H1 (cell line): ENCODE results near the gene HS6ST2. TPM values are rescaled to one million over a fixed set of nuclear protein-coding genes. Genes with fewer than 3 reads are reported as not detected.

ENCODE experiments used
- CTCF ChIA-PET: fragments of 300-600 bp; sonication (Branson Sonifier 250); formaldehyde crosslinking; loops from one replicate; lab custom pipeline; 2021; ENCODE audit not compliant: partially characterized antibody; lab: Charles Lee
- POLR2A ChIA-PET: fragments of 300-600 bp; sonication (Branson Sonifier 250); formaldehyde crosslinking; loops from one replicate; lab custom pipeline; 2021; ENCODE audit warnings: inconsistent platforms; ENCODE audit not compliant: partially characterized antibody; lab: Charles Lee
- DNase-seq, 2 experiments: peaks; one replicate each; pipeline versions ENCODE4 v3.0.0 to v3.0.0-alpha.2; 2010 to 2022; ENCODE audit warnings: low spot score in 2 of 2, low read depth in 1 of 2, mixed read lengths in 1 of 2
- FAIRE-seq: peaks from 2 replicates; lab custom pipeline; 2011; peaks lifted over from hg19 to GRCh38; lab: Jason Lieb, UNC
- H2AFZ ChIP-seq: 2 replicates; pipeline ENCODE4 v1.8.1; 2012; ENCODE audit warnings: low read length, inconsistent platforms
- H2AK5ac ChIP-seq: 2 replicates; pipeline ENCODE4 v1.6.1; 2013; ENCODE audit warnings: low read depth, low read length
- H2BK120ac ChIP-seq: replicated peaks from 2 replicates; pipeline ENCODE3; 2013; ENCODE audit warnings: low read depth, low read length, inconsistent platforms
- H2BK12ac ChIP-seq: 2 replicates; pipeline ENCODE4 v1.6.1; 2013; ENCODE audit warnings: low read depth, low read length
- H2BK15ac ChIP-seq: 2 replicates; pipeline ENCODE4 v1.6.1; 2013; ENCODE audit warnings: low read length
- H2BK20ac ChIP-seq: 2 replicates; pipeline ENCODE4 v1.6.1; 2013; ENCODE audit warnings: low read length
- H2BK5ac ChIP-seq: 2 replicates; pipeline ENCODE4 v1.6.1; 2013; ENCODE audit warnings: low read depth, low read length
- H3K14ac ChIP-seq: 2 replicates; pipeline ENCODE4 v1.6.1; 2013; ENCODE audit warnings: inconsistent platforms; ENCODE audit not compliant: insufficient read length
- H3K18ac ChIP-seq: 2 replicates; pipeline ENCODE4 v1.6.1; 2013; ENCODE audit warnings: low read length; ENCODE audit errors: extremely low read depth
- H3K23ac ChIP-seq: 2 replicates; pipeline ENCODE4 v1.6.1; 2013; ENCODE audit warnings: inconsistent platforms; ENCODE audit not compliant: insufficient read length
- H3K23me2 ChIP-seq: 2 replicates; pipeline ENCODE4 v1.6.1; 2013; ENCODE audit warnings: low read depth, low read length
- H3K27ac ChIP-seq: 2 replicates; pipeline ENCODE4 v1.6.1; 2011; ENCODE audit warnings: low read depth, low read length, inconsistent platforms
- H3K27me3 ChIP-seq, 4 experiments: replicated peaks in 1 of 4; 1 replicate in 1 of 4; 2 replicates in 3 of 4; pipeline versions ENCODE4 v1.6.1 to v1.8.1; 2011 to 2013; ENCODE audit warnings: low read length in 3 of 4, mild to moderate bottlenecking in 3 of 4, inconsistent platforms in 2 of 4, mixed read lengths in 2 of 4, moderate library complexity in 1 of 4; ENCODE audit not compliant: control insufficient read depth in 3 of 4, insufficient read depth in 3 of 4; ENCODE audit errors: extremely low read depth in 1 of 4
- H3K36me3 ChIP-seq, 4 experiments: 2 replicates each; pipeline versions ENCODE4 v1.6.1 to v1.8.1; 2011 to 2013; ENCODE audit warnings: mild to moderate bottlenecking in 4 of 4, low read length in 3 of 4, moderate library complexity in 2 of 4, control low read depth in 1 of 4, inconsistent platforms in 1 of 4; ENCODE audit not compliant: insufficient read depth in 4 of 4, control insufficient read depth in 2 of 4
- H3K4ac ChIP-seq: replicated peaks from 2 replicates; pipeline ENCODE3; 2013; ENCODE audit warnings: low read length, low read depth, mixed read lengths, inconsistent platforms; ENCODE audit not compliant: insufficient read length
- H3K4me1 ChIP-seq, 4 experiments: replicated peaks in 1 of 4; 1 replicate in 1 of 4; 2 replicates in 3 of 4; pipeline versions ENCODE4 v1.6.1 to v1.8.1; 2011 to 2013; ENCODE audit warnings: low read length in 3 of 4, inconsistent platforms in 2 of 4, mixed read lengths in 1 of 4; ENCODE audit not compliant: insufficient read depth in 4 of 4, control insufficient read depth in 3 of 4
- H3K4me2 ChIP-seq, 2 experiments: 2 replicates each; pipeline versions ENCODE4 v1.6.1 to v1.8.1; 2011 to 2013; ENCODE audit warnings: low read depth in 2 of 2, low read length in 2 of 2, control low read depth in 1 of 2, inconsistent platforms in 1 of 2, mild to moderate bottlenecking in 1 of 2; ENCODE audit not compliant: insufficient read depth in 1 of 2
- H3K4me3 ChIP-seq, 4 experiments: fragments of 200-600, 300-600 bp in 1 of 4; sonication (generic), shearing (Covaris generic), sonication (Bioruptor Twin) in 1 of 4; 2 replicates each; pipeline versions ENCODE4 v1.5.1 to v1.8.1; 2011 to 2016; ENCODE audit warnings: low read length in 4 of 4, low read depth in 3 of 4, control low read depth in 2 of 4, inconsistent platforms in 2 of 4, mild to moderate bottlenecking in 2 of 4, mixed read lengths in 1 of 4, moderate library complexity in 1 of 4; ENCODE audit not compliant: insufficient read depth in 2 of 4; ENCODE audit errors: extremely low read depth in 1 of 4
- H3K56ac ChIP-seq: replicated peaks from 2 replicates; pipeline ENCODE3; 2013; ENCODE audit warnings: low read depth, mild to moderate bottlenecking, mixed read lengths, low read length, inconsistent platforms; ENCODE audit not compliant: insufficient read length
- H3K79me1 ChIP-seq: 2 replicates; pipeline ENCODE4 v1.6.1; 2013; ENCODE audit warnings: low read depth, low read length, control low read depth
- H3K79me2 ChIP-seq, 2 experiments: 2 replicates each; pipeline versions ENCODE4 v1.6.1 to v1.8.1; 2012 to 2013; ENCODE audit warnings: low read length in 2 of 2, mild to moderate bottlenecking in 2 of 2, inconsistent platforms in 1 of 2; ENCODE audit not compliant: insufficient read depth in 2 of 2, control insufficient read depth in 1 of 2
- H3K9ac ChIP-seq, 4 experiments: replicated peaks in 1 of 4; 1 replicate in 1 of 4; 2 replicates in 3 of 4; pipeline versions ENCODE4 v1.6.1 to v1.8.1; 2011 to 2013; ENCODE audit warnings: low read depth in 3 of 4, low read length in 3 of 4, control low read depth in 2 of 4, mild to moderate bottlenecking in 2 of 4, moderate library complexity in 2 of 4, inconsistent platforms in 1 of 4; ENCODE audit errors: extremely low read depth in 1 of 4
- H3K9me3 ChIP-seq, 2 experiments: 2 replicates each; pipeline versions ENCODE4 v1.6.1 to v1.8.1; 2012 to 2013; ENCODE audit warnings: mild to moderate bottlenecking in 2 of 2, moderate library complexity in 2 of 2, control low read depth in 1 of 2, inconsistent platforms in 1 of 2, low read depth in 1 of 2, low read length in 1 of 2, mixed read lengths in 1 of 2; ENCODE audit not compliant: insufficient read depth in 2 of 2
- H4K20me1 ChIP-seq, 2 experiments: replicated peaks in 1 of 2; 2 replicates each; pipeline versions ENCODE3 to v1.8.1; 2011 to 2013; ENCODE audit warnings: inconsistent platforms in 2 of 2, low read length in 2 of 2, mild to moderate bottlenecking in 1 of 2; ENCODE audit not compliant: insufficient read depth in 2 of 2, control insufficient read depth in 1 of 2
- H4K5ac ChIP-seq: 2 replicates; pipeline ENCODE4 v1.6.1; 2013; ENCODE audit warnings: low read length, low read depth, mixed read lengths, inconsistent platforms; ENCODE audit not compliant: insufficient read length
- H4K8ac ChIP-seq: 2 replicates; pipeline ENCODE4 v1.8.0; 2013; ENCODE audit warnings: mild to moderate bottlenecking, moderate library complexity, low read length, inconsistent platforms; ENCODE audit not compliant: insufficient read depth; ENCODE audit errors: extremely low read depth
- H4K91ac ChIP-seq: replicated peaks from 2 replicates; pipeline ENCODE3; 2013; ENCODE audit warnings: low read length, mixed read lengths, inconsistent platforms; ENCODE audit not compliant: insufficient read length
- CBX8 ChIP-seq: fragments of 300-800, 300-1000 bp; sonication (generic); IDR thresholded peaks from 2 replicates; pipeline ENCODE4 v1.7.1; 2016; ENCODE audit warnings: low read depth, low read length, borderline replicate concordance
- WGBS, 2 experiments: shearing (Covaris generic) in 1 of 2; methylation state at CpG; one replicate each; pipeline versions ENCODE4 v1.1.6 to v1.1.7; 2013 to 2015; ENCODE audit warnings: low lambda C conversion rate in 2 of 2, mixed read lengths in 2 of 2, inconsistent platforms in 1 of 2, low coverage in 1 of 2, missing lambda C conversion rate in 1 of 2; ENCODE audit not compliant: insufficient replicate concordance in 2 of 2, insufficient coverage in 1 of 2, insufficient read length in 1 of 2; ENCODE audit errors: extremely low coverage in 1 of 2, missing lambda C conversion rate in 1 of 2; 5-methylcytosine and 5-hydroxymethylcytosine counted together
- polyA plus RNA-seq, 7 experiments: library from polyadenylated mRNA; depleted of rRNA in 3 of 7; stranded (reverse) in 5 of 7; unstranded in 2 of 7; fragments of >200 nt in 5 of 7; fragments of 200-250 nt in 2 of 7; gene quantifications; 1 replicate in 5 of 7; 2 replicates in 1 of 7; 4 replicates in 1 of 7; pipeline versions ENCODE4 v1.2.1 to v1.2.3, GENCODE V29; 2011 to 2013; ENCODE audit warnings: missing spikeins in 2 of 7, mixed read lengths in 2 of 7
- total RNA-seq: library from RNA; stranded (reverse); fragmentation: NEBNext Ultra II Directional; extraction: Animal tissue kit (Norgen Biotek cat#: 25700); gene quantifications from 2 replicates; pipeline ENCODE4 v1.2.1, GENCODE V29; 2021

The HS6ST2 gene
- total and polyA plus RNA-seq, 2 of the 8 experiments (the other 6 are each of a cell fraction or from before 2014, with no cell fraction given), result 3.9 TPM

DNA sequence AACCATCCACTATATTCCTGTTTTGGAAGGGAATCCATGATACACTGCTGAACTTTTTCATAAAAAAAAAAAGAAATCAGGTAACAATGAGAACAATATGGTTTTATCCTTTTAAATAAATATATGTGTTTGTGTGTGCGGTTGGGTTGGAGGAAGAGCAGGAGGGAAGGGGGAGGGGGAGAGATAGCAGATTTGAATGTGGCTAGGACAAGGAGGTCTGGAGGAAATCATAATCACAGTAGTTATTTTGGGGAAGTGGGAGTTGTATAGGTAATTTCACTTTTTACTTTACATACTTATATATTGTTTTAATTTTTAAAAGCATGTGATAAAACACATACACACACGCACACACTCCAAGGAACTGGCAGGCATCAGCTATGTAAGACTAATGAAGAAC is 335.1 kb downstream of the HS6ST2 start:
- Histone ChIP-seq H2AFZ (no peak overlapping the region), H4K20me1 (no peaks in the 10 kb centered on the region), H3K27ac (no peak overlapping the region), H3K27me3 (no peaks in the 10 kb centered on the region), H2AK5ac (no peak overlapping the region), H2BK5ac (no peak overlapping the region), H3K23ac (no peak overlapping the region), H4K5ac (no peak overlapping the region), H3K56ac (no peak overlapping the region), H4K8ac (no peak overlapping the region), H4K91ac (no peak overlapping the region), H3K14ac (no peak overlapping the region), H3K18ac (no peak overlapping the region), H3K4me1 (no peaks in the 10 kb centered on the region), H2BK20ac (no peak overlapping the region), H3K79me2 (no peaks in the 10 kb centered on the region), H2BK15ac (no peak overlapping the region)
- FAIRE-seq, result no peak
- CTCF ChIA-PET, result interaction anchor here (1.3 to 3.2 kb wide), 4 partner anchors 8 to 21 kb away, joined by 4 to 19 read pairs (median 8); no protein-coding TSS in a partner anchor
- WGBS, 2 experiments, result 75 to 100% methylated on average over 1 to 2 of the region's 2 CpGs
- DNase-seq, result no peak
- no peak for TF ChIP-seq CBX8
- TF ChIP-seq, all 59 proteins: peak for 0
- H3K36me3 ChIP-seq, result no peaks in the 10 kb centered on the region
- H2BK12ac ChIP-seq, result no peak overlapping the region
- H3K79me1 ChIP-seq, result no peaks in the 10 kb centered on the region
- no peak overlapping the region for H3K4me3 ChIP-seq
- H2BK120ac ChIP-seq, result no peak overlapping the region
- H3K4ac ChIP-seq, result no peak overlapping the region
- H3K23me2 ChIP-seq, result no peaks in the 10 kb centered on the region
- H3K9ac ChIP-seq, result no peak overlapping the region
- POLR2A ChIA-PET, result no interaction called here
- no peak overlapping the region for H3K4me2 ChIP-seq
- no peaks in the 10 kb centered on the region for H3K9me3 ChIP-seq
